Measurements from ENCODE around the gene PCP4L1.
"Not testable (repeated sequence)": the region's sequence is repeated elsewhere in the genome, so short reads cannot be mapped to it uniquely, and the experiment has no call there.

PCP4L1 gene

GRCh38 chr1:161314201-161314981 is 55.8 kb downstream of the PCP4L1 start, which contains the start of gene SDHC:
Gene SDHC (plus strand): TSS chr1:161314381. CDS start chr1:161314406, 25 bp downstream.
- DNase-seq (ENCODE audit: low read depth in 2 of 3, low spot score in 2 of 3) = peak; percentile 70 to 75 (median 72)

DNA sequence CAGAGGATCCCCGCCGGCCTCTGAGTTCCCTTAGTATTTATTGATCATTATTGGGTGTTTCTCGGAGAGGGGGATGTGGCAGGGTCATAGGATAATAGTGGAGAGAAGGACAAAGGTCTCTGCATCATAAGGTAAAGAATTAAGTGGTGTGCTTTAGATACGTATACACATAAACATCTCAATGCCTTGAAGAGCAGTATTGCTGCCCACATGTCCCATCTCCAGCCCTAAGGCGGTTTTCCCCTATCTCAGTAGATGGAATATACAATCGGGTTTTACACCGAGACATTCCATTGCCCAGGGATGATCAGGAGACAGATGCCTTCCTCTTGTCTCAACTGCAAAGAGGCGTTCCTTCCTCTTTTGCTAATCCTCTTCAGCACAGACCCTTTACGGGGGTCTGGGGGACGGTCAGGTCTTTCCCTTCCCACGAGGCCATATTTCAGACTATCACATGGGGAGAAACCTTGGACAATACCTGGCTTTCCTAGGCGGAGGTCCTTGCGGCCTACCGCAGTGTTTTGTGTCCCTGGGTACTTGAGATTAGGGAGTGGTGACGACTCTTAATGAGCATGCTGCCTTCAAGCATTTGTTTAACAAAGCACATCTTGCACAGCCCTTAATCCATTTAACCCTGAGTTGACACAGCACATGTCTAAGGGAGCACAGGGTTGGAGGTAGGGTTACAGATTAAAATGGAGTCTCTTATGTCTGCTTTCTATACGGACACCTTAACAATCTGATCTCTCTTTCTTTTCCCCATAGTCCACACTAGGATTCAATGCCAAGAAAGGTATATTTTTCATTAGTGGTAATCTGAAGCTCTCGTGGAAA is 57.5 kb downstream of the PCP4L1 start:
- DNase-seq (ENCODE audit: low read depth in 2 of 3, low spot score in 2 of 3) = not testable (repeated sequence)

DNA sequence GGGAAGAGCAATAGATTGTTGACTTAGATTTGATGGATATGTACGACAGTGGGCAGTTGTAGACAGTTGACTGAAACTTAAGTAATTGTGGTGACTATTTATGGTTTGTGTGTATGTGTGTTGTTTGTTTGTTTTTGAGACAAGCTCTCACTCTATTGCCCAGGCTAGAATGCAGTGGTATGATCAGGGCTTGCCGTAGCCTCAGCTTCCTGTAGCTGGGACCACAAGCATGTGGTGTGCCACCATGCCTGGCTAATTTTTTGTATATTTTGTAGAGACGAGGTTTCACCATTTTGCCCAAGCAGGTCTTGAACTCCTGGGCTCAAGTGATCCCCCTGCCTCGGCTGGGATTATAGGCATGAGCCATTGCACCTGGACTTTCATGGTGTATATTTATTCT is 65.5 kb downstream of the PCP4L1 start:
- no peak for DNase-seq (ENCODE audit: low read depth in 2 of 3, low spot score in 2 of 3)

DNA sequence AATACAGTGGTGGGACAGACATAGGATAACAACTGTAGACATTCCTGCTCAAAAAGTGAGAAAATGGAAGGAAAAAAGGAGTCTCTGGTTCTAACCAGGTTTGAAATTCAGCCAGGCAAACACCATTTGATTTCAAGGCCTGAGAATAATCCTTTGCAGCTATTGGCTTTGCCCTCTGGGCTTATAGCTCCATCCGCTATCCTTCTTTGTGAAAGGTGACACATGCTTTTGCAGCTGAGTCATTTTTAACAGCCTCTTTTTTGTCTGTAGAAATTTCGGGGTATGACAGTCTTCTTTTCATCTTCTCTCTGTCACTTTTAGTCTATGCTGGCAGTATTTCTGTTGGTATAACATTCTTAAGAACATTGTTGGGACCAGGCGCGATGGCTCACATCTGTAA is 71.8 kb downstream of the PCP4L1 start:
- DNase-seq (ENCODE audit: low read depth in 2 of 3, low spot score in 2 of 3) = no peak

DNA sequence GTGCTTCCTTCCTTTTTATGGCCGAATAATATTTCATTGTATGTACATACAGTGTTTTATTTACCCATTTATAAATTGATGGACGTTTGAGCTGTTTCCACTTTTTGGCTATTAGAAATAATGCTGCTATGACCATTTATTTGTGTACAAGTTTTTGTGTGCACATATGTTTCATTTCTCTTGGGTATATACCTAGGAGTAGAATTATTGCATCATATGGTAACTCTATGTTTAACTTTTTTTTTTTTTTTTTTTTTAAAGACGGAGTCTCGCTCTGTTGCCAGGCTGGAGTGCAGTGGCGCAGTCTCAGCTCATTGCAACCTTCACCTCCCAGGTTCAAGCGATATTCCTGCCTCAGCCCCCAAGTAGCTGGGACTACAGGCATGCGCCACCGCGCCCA is 74.6 kb downstream of the PCP4L1 start:
- no peak for DNase-seq (ENCODE audit: low read depth in 2 of 3, low spot score in 2 of 3)
